IMR-90 (cell line): Measurements from ENCODE around the gene TXNDC11. TPM values are rescaled to one million over a fixed set of nuclear protein-coding genes. Genes with fewer than 3 reads are reported as not detected.

Experiments used
- ATAC-seq: fragments of 200-7000 bp; cut with Tn5 transposase; 2 replicates; pipeline ENCODE4 v1.9.1; 2020; ENCODE audit warnings: low read depth, mild to moderate bottlenecking, moderate library complexity
- BruUV-seq: library from RNA; stranded (reverse); fragments of 400-500 nt; replicated peaks from 2 replicates; lab custom pipeline; 2021; lab: Mats Ljungman, UMichigan
- CTCF ChIA-PET: fragments of 300-600 bp; formaldehyde crosslinking; extraction: SDS; loops from one replicate; lab custom pipeline; 2021; ENCODE audit warnings: antibody characterized with exemption; lab: Yijun Ruan, JAX
- POLR2A ChIA-PET: fragments of 300-600 bp; sonication (Branson Sonifier 250); formaldehyde crosslinking; loops from one replicate; lab custom pipeline; 2022; ENCODE audit warnings: antibody characterized with exemption; ENCODE audit not compliant: unreplicated experiment; lab: Charles Lee
- DNase-seq: peaks from one replicate; pipeline ENCODE4 v3.0.0; 2013
- H2AFZ ChIP-seq: replicated peaks from 2 replicates; pipeline ENCODE3; 2013; ENCODE audit warnings: low read length, mild to moderate bottlenecking; ENCODE audit not compliant: poor library complexity
- H2AK5ac ChIP-seq: 2 replicates; pipeline ENCODE4 v1.6.1; 2013; ENCODE audit warnings: low read depth, low read length, inconsistent platforms
- H2AK9ac ChIP-seq: replicated peaks from 2 replicates; pipeline ENCODE3; 2013; ENCODE audit warnings: mild to moderate bottlenecking, low read depth, low read length, moderate library complexity; ENCODE audit not compliant: poor library complexity
- H2BK120ac ChIP-seq: 2 replicates; pipeline ENCODE4 v1.6.1; 2013; ENCODE audit warnings: low read depth, low read length, inconsistent platforms
- H2BK15ac ChIP-seq: 3 replicates; pipeline ENCODE4 v1.6.1; 2013; ENCODE audit warnings: low read depth, low read length, inconsistent platforms
- H2BK20ac ChIP-seq: 2 replicates; pipeline ENCODE4 v1.6.1; 2013; ENCODE audit warnings: low read depth, mild to moderate bottlenecking, inconsistent platforms, low read length, moderate library complexity
- H2BK5ac ChIP-seq: 2 replicates; pipeline ENCODE4 v1.6.1; 2013; ENCODE audit warnings: mild to moderate bottlenecking, low read depth, low read length, inconsistent platforms; ENCODE audit not compliant: poor library complexity, severe bottlenecking
- H3K14ac ChIP-seq: replicated peaks from 2 replicates; pipeline ENCODE4 v1.6.1; 2013; ENCODE audit warnings: low read depth, low read length, inconsistent platforms
- H3K18ac ChIP-seq: 2 replicates; pipeline ENCODE4 v1.6.1; 2013; ENCODE audit warnings: low read depth, low read length, control low read depth
- H3K23ac ChIP-seq: 2 replicates; pipeline ENCODE4 v1.6.1; 2013; ENCODE audit warnings: low read depth, low read length, inconsistent platforms
- H3K27ac ChIP-seq: 2 replicates; pipeline ENCODE4 v1.5.1; 2013; ENCODE audit warnings: mild to moderate bottlenecking, control low read depth, low read length; ENCODE audit not compliant: insufficient read depth
- H3K27me3 ChIP-seq: 2 replicates; pipeline ENCODE4 v1.6.1; 2013; ENCODE audit warnings: low read length; ENCODE audit not compliant: control insufficient read depth, insufficient read depth
- H3K36me3 ChIP-seq: 2 replicates; pipeline ENCODE4 v1.6.1; 2013; ENCODE audit warnings: low read length, mixed read lengths; ENCODE audit not compliant: control insufficient read depth, insufficient read depth
- H3K4ac ChIP-seq: 2 replicates; pipeline ENCODE4 v1.6.1; 2013; ENCODE audit warnings: low read depth, low read length, inconsistent platforms
- H3K4me1 ChIP-seq: 2 replicates; pipeline ENCODE4 v1.6.1; 2013; ENCODE audit warnings: low read length, mixed read lengths; ENCODE audit not compliant: control insufficient read depth, insufficient read depth
- H3K4me2 ChIP-seq: 2 replicates; pipeline ENCODE4 v1.6.1; 2013; ENCODE audit warnings: low read depth, mild to moderate bottlenecking, control low read depth, low read length, moderate library complexity
- H3K4me3 ChIP-seq: 2 replicates; pipeline ENCODE4 v1.5.1; 2013; ENCODE audit warnings: low read depth, mild to moderate bottlenecking, control low read depth, low read length, moderate library complexity; ENCODE audit not compliant: insufficient read depth
- H3K56ac ChIP-seq: 2 replicates; pipeline ENCODE4 v1.6.1; 2013; ENCODE audit warnings: low read length, inconsistent platforms; ENCODE audit not compliant: insufficient read depth; ENCODE audit errors: extremely low read depth
- H3K79me1 ChIP-seq, 2 experiments: 2 replicates each; pipeline ENCODE4 v1.6.1; 2013; ENCODE audit warnings: low read length in 2 of 2, inconsistent platforms in 1 of 2, low read depth in 1 of 2
- H3K9ac ChIP-seq: 2 replicates; pipeline ENCODE4 v1.6.1; 2013; ENCODE audit warnings: low read depth, low read length, control low read depth
- H3K9me1 ChIP-seq: 2 replicates; pipeline ENCODE4 v1.6.1; 2013; ENCODE audit warnings: low read length, inconsistent platforms; ENCODE audit not compliant: insufficient read depth
- H3K9me3 ChIP-seq: 2 replicates; pipeline ENCODE4 v1.6.1; 2013; ENCODE audit warnings: low read length; ENCODE audit not compliant: control insufficient read depth, insufficient read depth
- H4K20me1 ChIP-seq: 2 replicates; pipeline ENCODE4 v1.6.1; 2013; ENCODE audit warnings: low read length, inconsistent platforms; ENCODE audit not compliant: insufficient read depth
- H4K5ac ChIP-seq: 2 replicates; pipeline ENCODE4 v1.6.1; 2013; ENCODE audit warnings: mild to moderate bottlenecking, low read depth, low read length, control low read depth
- H4K8ac ChIP-seq, 2 experiments: 2 replicates each; pipeline ENCODE4 v1.6.1; 2013; ENCODE audit warnings: low read depth in 2 of 2, low read length in 2 of 2, control low read depth in 1 of 2, inconsistent platforms in 1 of 2
- H4K91ac ChIP-seq: 2 replicates; pipeline ENCODE4 v1.6.1; 2013; ENCODE audit warnings: low read depth, low read length, inconsistent platforms; ENCODE audit not compliant: insufficient read depth
- FOS ChIP-seq: fragments of 150-350 bp; IDR thresholded peaks from 2 replicates; pipeline ENCODE4 v1.6.1; 2016; ENCODE audit warnings: low read depth, low read length
- MAZ ChIP-seq: IDR thresholded peaks from 2 replicates; pipeline ENCODE4 v1.6.1; 2012; ENCODE audit warnings: low read depth, mild to moderate bottlenecking, low read length, improper control_type of control experiment, moderate library complexity, borderline replicate concordance
- MXI1 ChIP-seq: IDR thresholded peaks from 2 replicates; pipeline ENCODE4 v1.6.1; 2012; ENCODE audit warnings: low read depth, mild to moderate bottlenecking, low read length, moderate library complexity, borderline replicate concordance
- POLR2A ChIP-seq: IDR thresholded peaks from 2 replicates; pipeline ENCODE4 v1.6.1; 2012; ENCODE audit warnings: mild to moderate bottlenecking, low read depth, low read length
- RAD21 ChIP-seq: IDR thresholded peaks from 2 replicates; pipeline ENCODE4 v1.6.1; 2012; ENCODE audit warnings: low read length, improper control_type of control experiment
- RCOR1 ChIP-seq: IDR thresholded peaks from 2 replicates; pipeline ENCODE4 v1.6.1; 2012; ENCODE audit warnings: mild to moderate bottlenecking, low read length, improper control_type of control experiment; ENCODE audit not compliant: insufficient replicate concordance
- RFX5 ChIP-seq: IDR thresholded peaks from 2 replicates; pipeline ENCODE4 v1.8.0; 2012; ENCODE audit warnings: low read depth, mild to moderate bottlenecking, low read length, moderate library complexity
- WGBS, 2 experiments: methylation state at CpG; one replicate each; pipeline versions ENCODE4 v1.1.5 to v1.1.7; 2013; ENCODE audit warnings: missing lambda C conversion rate in 2 of 2; ENCODE audit not compliant: insufficient read length in 1 of 2; ENCODE audit errors: extremely low coverage in 2 of 2; 5-methylcytosine and 5-hydroxymethylcytosine counted together
- dilution Hi-C: fragments of 300-500 bp; cut with HindIII; formaldehyde crosslinking; loops from one replicate; pipeline ENCODE4 v1.14.3; 2018; ENCODE audit warnings: low sequenced_read_pairs; ENCODE audit not compliant: unreplicated experiment
- in situ Hi-C: fragments of 300-500 bp; cut with MboI; formaldehyde crosslinking; loops from 3 replicates; pipeline ENCODE4 v1.14.3; 2019; ENCODE audit warnings: low sequenced_read_pairs, inconsistent platforms, mixed read lengths
- intact Hi-C: fragments of 100-400 bp; cut with micrococcal nuclease; formaldehyde crosslinking; loops from 2 replicates; pipeline ENCODE4 v1.10.0; 2022
- polyA plus RNA-seq, 3 experiments: library from polyadenylated mRNA; depleted of rRNA; stranded (reverse); fragments of >200 nt; gene quantifications; 2 replicates each; pipeline ENCODE4 v1.2.3, GENCODE V29; 2012; ENCODE audit warnings: low replicate concordance in 1 of 3
- total RNA-seq: library from RNA; depleted of rRNA; stranded (reverse); fragments of >200 nt; gene quantifications from 2 replicates; pipeline ENCODE4 v1.2.3, GENCODE V29; 2012
- TF ChIP-seq, protein P1 (sequence below): conservative IDR thresholded peaks from 2 replicates; pipeline ENCODE4 v1.5.1; 2012; ENCODE audit warnings: mild to moderate bottlenecking, low read depth, low read length, improper control_type of control experiment
- TF ChIP-seq, protein P2 (sequence below): fragments of 150-350 bp; IDR thresholded peaks from 2 replicates; pipeline ENCODE4 v1.6.1; 2017; ENCODE audit warnings: mild to moderate bottlenecking, antibody characterized with exemption, low read length, low read depth

The TXNDC11 gene
- total and polyA plus RNA-seq, 2 of the 4 experiments (the other 2 are of a cell fraction) = 25.3 to 42.9 TPM

DNA sequence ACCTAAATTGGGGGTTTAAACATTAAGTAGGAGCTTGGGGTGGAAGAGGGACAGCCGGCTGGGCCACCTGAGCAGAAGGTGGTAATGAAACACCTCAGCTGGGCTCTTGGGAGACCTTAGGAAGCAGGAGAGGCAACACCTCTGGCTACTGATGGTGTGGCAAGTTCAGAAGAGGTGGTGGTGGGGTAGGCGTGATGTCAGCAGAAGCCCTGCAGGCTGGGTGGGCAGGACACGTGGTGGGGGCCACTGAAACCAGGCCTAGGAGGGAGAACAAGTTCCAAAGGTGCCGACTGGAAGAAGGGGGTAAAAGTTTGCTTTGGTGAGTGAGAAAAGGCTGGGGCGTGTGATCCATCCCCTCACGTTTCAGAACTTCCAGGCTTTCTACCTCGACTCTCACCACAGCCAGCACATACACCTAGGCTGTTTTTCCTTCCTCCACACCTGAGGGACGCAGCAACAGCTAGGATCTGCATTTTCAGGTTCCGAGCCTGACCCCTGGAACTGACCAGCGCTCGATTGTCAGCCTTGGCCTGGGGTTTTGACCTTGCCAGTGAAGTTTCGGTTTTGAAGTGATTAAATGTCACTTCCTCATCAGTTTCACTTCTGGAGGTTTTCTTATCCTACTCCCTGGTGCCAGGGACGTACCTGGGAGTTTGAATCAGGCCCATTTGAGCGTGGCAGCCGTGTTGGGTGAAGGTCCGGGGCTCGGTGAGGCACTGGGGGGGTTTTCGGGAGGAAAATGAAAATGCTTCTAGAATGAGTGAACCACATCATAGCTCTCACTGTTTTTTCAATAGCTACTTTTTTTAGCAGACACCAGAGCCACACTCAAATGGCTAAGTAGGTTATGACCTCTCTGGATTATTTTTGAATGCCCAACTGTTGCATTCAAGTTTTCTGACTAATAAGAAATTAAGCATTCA is 64.4 kb downstream of the TXNDC11 start:
- Histone ChIP-seq H3K14ac (0 out of 2 replicates have a peak overlapping the region, but pooled peaks have one; percentile 68), H2AK9ac (peak overlapping the region; percentile 62), H3K9me3 (no peaks in the 10 kb centered on the region), H2AK5ac (no peak overlapping the region; the same call in 1 of the 2 replicates), H2BK5ac (no peak overlapping the region), H3K4me1 (peaks cover 28% of the 10 kb centered on the region), H3K56ac (no peak overlapping the region), H2AFZ (no peak overlapping the region), H4K20me1 (peaks cover 91% of the 10 kb centered on the region), H4K8ac (no peak overlapping the region), H3K79me1 (peaks cover 29 to 89% of the 10 kb centered on the region in 2 experiments), H4K91ac (no peak overlapping the region), H2BK120ac (no peak overlapping the region), H3K23ac (no peak overlapping the region), H3K4me3 (no peak overlapping the region), H3K4me2 (no peak overlapping the region), H3K9me1 (peaks cover 35% of the 10 kb centered on the region), H2BK15ac (no peak overlapping the region), H3K18ac (no peak overlapping the region), H3K27ac (no peak overlapping the region), H3K9ac (no peak overlapping the region; the same call in 1 of the 2 replicates), H3K27me3 (no peaks in the 10 kb centered on the region), H3K36me3 (peaks cover 57% of the 10 kb centered on the region), H4K5ac (no peak overlapping the region), H2BK20ac (no peak overlapping the region), H3K4ac (no peak overlapping the region)
- 86% methylated on average over 6 of the region's 18 CpGs; no CpG with 5 or more reads in 1 of the 2 experiments for WGBS, 2 experiments
- TF ChIP-seq POLR2A = no peak
- TF ChIP-seq, protein P1, sequence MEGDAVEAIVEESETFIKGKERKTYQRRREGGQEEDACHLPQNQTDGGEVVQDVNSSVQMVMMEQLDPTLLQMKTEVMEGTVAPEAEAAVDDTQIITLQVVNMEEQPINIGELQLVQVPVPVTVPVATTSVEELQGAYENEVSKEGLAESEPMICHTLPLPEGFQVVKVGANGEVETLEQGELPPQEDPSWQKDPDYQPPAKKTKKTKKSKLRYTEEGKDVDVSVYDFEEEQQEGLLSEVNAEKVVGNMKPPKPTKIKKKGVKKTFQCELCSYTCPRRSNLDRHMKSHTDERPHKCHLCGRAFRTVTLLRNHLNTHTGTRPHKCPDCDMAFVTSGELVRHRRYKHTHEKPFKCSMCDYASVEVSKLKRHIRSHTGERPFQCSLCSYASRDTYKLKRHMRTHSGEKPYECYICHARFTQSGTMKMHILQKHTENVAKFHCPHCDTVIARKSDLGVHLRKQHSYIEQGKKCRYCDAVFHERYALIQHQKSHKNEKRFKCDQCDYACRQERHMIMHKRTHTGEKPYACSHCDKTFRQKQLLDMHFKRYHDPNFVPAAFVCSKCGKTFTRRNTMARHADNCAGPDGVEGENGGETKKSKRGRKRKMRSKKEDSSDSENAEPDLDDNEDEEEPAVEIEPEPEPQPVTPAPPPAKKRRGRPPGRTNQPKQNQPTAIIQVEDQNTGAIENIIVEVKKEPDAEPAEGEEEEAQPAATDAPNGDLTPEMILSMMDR = no peak
- TF ChIP-seq, protein P2, sequence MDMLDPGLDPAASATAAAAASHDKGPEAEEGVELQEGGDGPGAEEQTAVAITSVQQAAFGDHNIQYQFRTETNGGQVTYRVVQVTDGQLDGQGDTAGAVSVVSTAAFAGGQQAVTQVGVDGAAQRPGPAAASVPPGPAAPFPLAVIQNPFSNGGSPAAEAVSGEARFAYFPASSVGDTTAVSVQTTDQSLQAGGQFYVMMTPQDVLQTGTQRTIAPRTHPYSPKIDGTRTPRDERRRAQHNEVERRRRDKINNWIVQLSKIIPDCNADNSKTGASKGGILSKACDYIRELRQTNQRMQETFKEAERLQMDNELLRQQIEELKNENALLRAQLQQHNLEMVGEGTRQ = no peak
- TF ChIP-seq MXI1 = no peak
- no peak for TF ChIP-seq FOS
- TF ChIP-seq RFX5 = no peak
- TF ChIP-seq MAZ = no peak
- TF ChIP-seq RAD21 = no peak
- TF ChIP-seq RCOR1 = no peak
- dilution Hi-C loops (no loop called here), in situ Hi-C loops (no loop called here), intact Hi-C loops (no loop called here)
- no TSS peak for BruUV-seq
- DNase-seq = no peak
- no peak for ATAC-seq
- ChIA-PET CTCF (no interaction called here), POLR2A (no interaction called here)
